Mesenchymal stem cell (in vitro differentiated cells and primary cell): ENCODE measurements around the gene CEMIP2.

ENCODE experiments used
- DNase-seq: peaks from one replicate; pipeline ENCODE4 v3.0.0-alpha.2; 2013
- H2AFZ ChIP-seq: one replicate; pipeline ENCODE4 v1.6.1; 2013; ENCODE audit warnings: low read depth, mild to moderate bottlenecking, control low read depth, inconsistent platforms, low read length, moderate library complexity
- H2AK5ac ChIP-seq: 2 replicates; pipeline ENCODE4 v1.6.1; 2013; ENCODE audit warnings: low read length, moderate library complexity, mild to moderate bottlenecking, inconsistent platforms; ENCODE audit not compliant: severe bottlenecking
- H2BK120ac ChIP-seq: one replicate; pipeline ENCODE4 v1.6.1; 2013; ENCODE audit warnings: low read depth, mild to moderate bottlenecking, inconsistent platforms, low read length, moderate library complexity
- H2BK12ac ChIP-seq, 2 experiments: one replicate each; pipeline ENCODE4 v1.6.1; 2013; ENCODE audit warnings: inconsistent platforms in 2 of 2, low read length in 2 of 2, mild to moderate bottlenecking in 2 of 2, moderate library complexity in 2 of 2, control low read depth in 1 of 2
- H2BK15ac ChIP-seq: one replicate; pipeline ENCODE4 v1.6.1; 2013; ENCODE audit warnings: mild to moderate bottlenecking, low read depth, inconsistent platforms; ENCODE audit not compliant: poor library complexity, severe bottlenecking
- H2BK5ac ChIP-seq: 2 replicates; pipeline ENCODE4 v1.6.1; 2013; ENCODE audit warnings: low read depth, mild to moderate bottlenecking, low read length, control low read depth, inconsistent platforms; ENCODE audit not compliant: poor library complexity, severe bottlenecking
- H3K14ac ChIP-seq, 2 experiments: one replicate each; pipeline ENCODE4 v1.6.1; 2013; ENCODE audit warnings: inconsistent platforms in 2 of 2, low read length in 2 of 2, control low read depth in 1 of 2, mild to moderate bottlenecking in 1 of 2, moderate library complexity in 1 of 2
- H3K18ac ChIP-seq, 2 experiments: one replicate each; pipeline ENCODE4 v1.6.1; 2013; ENCODE audit warnings: inconsistent platforms in 2 of 2, low read length in 2 of 2, control low read depth in 1 of 2, low read depth in 1 of 2, mild to moderate bottlenecking in 1 of 2
- H3K23ac ChIP-seq, 2 experiments: one replicate each; pipeline ENCODE4 v1.6.1; 2013; ENCODE audit warnings: inconsistent platforms in 2 of 2, low read length in 2 of 2, mild to moderate bottlenecking in 2 of 2, moderate library complexity in 2 of 2, control low read depth in 1 of 2
- H3K27ac ChIP-seq: 2 replicates; pipeline ENCODE4 v1.5.1; 2013; ENCODE audit warnings: mild to moderate bottlenecking, moderate library complexity, low read length, control low read depth, inconsistent platforms; ENCODE audit not compliant: poor library complexity, severe bottlenecking
- H3K27me3 ChIP-seq, 2 experiments: 2 replicates each; pipeline versions ENCODE4 v1.6.1 to v1.7.0; 2013; ENCODE audit warnings: low read length in 2 of 2, mild to moderate bottlenecking in 2 of 2, moderate library complexity in 2 of 2, control low read depth in 1 of 2, inconsistent platforms in 1 of 2; ENCODE audit not compliant: control insufficient read depth in 1 of 2, insufficient read depth in 1 of 2
- H3K36me3 ChIP-seq, 2 experiments: 2 replicates each; pipeline versions ENCODE4 v1.6.1 to v1.7.0; 2013; ENCODE audit warnings: low read length in 2 of 2, control low read depth in 1 of 2, inconsistent platforms in 1 of 2, low read depth in 1 of 2, mild to moderate bottlenecking in 1 of 2; ENCODE audit not compliant: insufficient read depth in 2 of 2, control insufficient read depth in 1 of 2
- H3K4ac ChIP-seq, 2 experiments: one replicate each; pipeline ENCODE4 v1.6.1; 2013; ENCODE audit warnings: inconsistent platforms in 2 of 2, low read length in 2 of 2, mild to moderate bottlenecking in 2 of 2, moderate library complexity in 2 of 2, control low read depth in 1 of 2, low read depth in 1 of 2
- H3K4me1 ChIP-seq: 2 replicates; pipeline ENCODE4 v1.6.1; 2013; ENCODE audit warnings: low read depth, low read length, control low read depth; ENCODE audit not compliant: control insufficient read depth, insufficient read depth
- H3K4me2 ChIP-seq: 2 replicates; pipeline ENCODE4 v1.6.1; 2013; ENCODE audit warnings: low read length, mild to moderate bottlenecking, inconsistent platforms; ENCODE audit not compliant: poor library complexity, severe bottlenecking
- H3K4me3 ChIP-seq, 2 experiments: 2 replicates each; pipeline versions ENCODE4 v1.5.1 to v1.7.0; 2013; ENCODE audit warnings: low read length in 2 of 2, mild to moderate bottlenecking in 2 of 2, control low read depth in 1 of 2, low read depth in 1 of 2; ENCODE audit not compliant: insufficient read depth in 1 of 2
- H3K79me1 ChIP-seq: replicated peaks from 2 replicates; pipeline ENCODE4 v1.6.1; 2013; ENCODE audit warnings: mild to moderate bottlenecking, control low read depth, low read length, inconsistent platforms; ENCODE audit not compliant: poor library complexity, severe bottlenecking
- H3K9ac ChIP-seq: 2 replicates; pipeline ENCODE4 v1.7.0; 2013; ENCODE audit warnings: mild to moderate bottlenecking, low read length, moderate library complexity
- H3K9me3 ChIP-seq: 2 replicates; pipeline ENCODE4 v1.7.0; 2013; ENCODE audit warnings: mild to moderate bottlenecking, low read length; ENCODE audit not compliant: control insufficient read depth
- H4K8ac ChIP-seq: one replicate; pipeline ENCODE4 v1.6.1; 2013; ENCODE audit warnings: inconsistent platforms, mild to moderate bottlenecking, low read length, moderate library complexity
- H4K91ac ChIP-seq: one replicate; pipeline ENCODE4 v1.6.1; 2013; ENCODE audit warnings: mild to moderate bottlenecking, low read length, inconsistent platforms
- WGBS: methylation state at CpG from one replicate; pipeline ENCODE4 v1.1.7; 2013; ENCODE audit warnings: mixed read lengths; 5-methylcytosine and 5-hydroxymethylcytosine counted together

CEMIP2 gene

DNA sequence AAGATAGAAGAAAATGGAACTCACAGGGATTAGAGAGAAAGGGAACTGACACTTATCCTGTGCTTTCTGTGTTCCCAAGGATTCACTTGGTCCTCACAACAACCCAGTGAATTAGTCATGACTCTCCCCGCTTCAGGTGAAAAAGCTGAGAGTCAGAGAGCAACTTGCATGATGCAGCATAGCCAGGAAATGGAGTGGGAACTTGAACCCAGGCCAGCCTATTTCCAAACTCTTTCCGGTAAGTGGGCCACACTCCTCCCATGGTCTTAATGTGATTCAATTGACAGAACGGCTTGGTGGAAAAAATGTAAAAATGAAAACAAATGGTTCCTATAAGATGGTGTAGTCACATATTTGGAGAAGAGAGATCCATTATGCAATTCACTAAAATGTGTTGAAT lies 45.9 kb upstream of the CEMIP2 start:
- H3K79me1 ChIP-seq: no peaks in the 10 kb centered on the region
- H3K27ac ChIP-seq: no peak overlapping the region
- no peak overlapping the region for H3K18ac ChIP-seq
- no peak for DNase-seq
- no peak overlapping the region for H2BK120ac ChIP-seq
- no peak overlapping the region for H2BK15ac ChIP-seq
- H3K14ac ChIP-seq: no peak overlapping the region
- no peaks in the 10 kb centered on the region for H3K9me3 ChIP-seq
- no peak overlapping the region for H4K8ac ChIP-seq
- no peak overlapping the region for H2AK5ac ChIP-seq
- no peak overlapping the region for H3K4me2 ChIP-seq
- no peaks in the 10 kb centered on the region for H3K36me3 ChIP-seq
- H2BK5ac ChIP-seq: no peak overlapping the region
- H3K9ac ChIP-seq: peak overlapping the region; percentile 46
- no peak overlapping the region for H3K23ac ChIP-seq
- no peak overlapping the region for H2BK12ac ChIP-seq
- WGBS: 97% methylated on average over 3 of the region's 3 CpGs
- no peaks in the 10 kb centered on the region for H3K27me3 ChIP-seq
- H2AFZ ChIP-seq: no peak overlapping the region
- peak overlapping the region in 1 of 2 experiments; percentile 17 for H3K4me3 ChIP-seq
- H3K4ac ChIP-seq: no peak overlapping the region
- no peaks in the 10 kb centered on the region for H3K4me1 ChIP-seq
- H4K91ac ChIP-seq: no peak overlapping the region

GRCh38 chr9:71812385-71812784 lies 44.1 kb upstream of the CEMIP2 start:
- no peak overlapping the region for H3K4ac ChIP-seq
- H2BK5ac ChIP-seq: no peak overlapping the region
- H3K79me1 ChIP-seq: no peaks in the 10 kb centered on the region
- no peak overlapping the region for H3K18ac ChIP-seq
- WGBS: 96% methylated on average over 4 of the region's 4 CpGs
- no peak overlapping the region for H2AFZ ChIP-seq
- H3K4me2 ChIP-seq: no peak overlapping the region
- H4K91ac ChIP-seq: no peak overlapping the region
- H3K4me1 ChIP-seq: no peaks in the 10 kb centered on the region
- H3K23ac ChIP-seq: peak overlapping the region in 1 of 2 experiments; percentile 74
- no peaks in the 10 kb centered on the region for H3K27me3 ChIP-seq
- no peak overlapping the region for H3K4me3 ChIP-seq
- H3K27ac ChIP-seq: no peak overlapping the region
- no peak for DNase-seq
- H2BK12ac ChIP-seq: no peak overlapping the region
- no peak overlapping the region for H4K8ac ChIP-seq
- H3K36me3 ChIP-seq: no peaks in the 10 kb centered on the region
- H2BK120ac ChIP-seq: no peak overlapping the region
- no peak overlapping the region for H3K14ac ChIP-seq
- peak overlapping the region; percentile 24 for H3K9ac ChIP-seq
- H3K9me3 ChIP-seq: no peaks in the 10 kb centered on the region
- H2AK5ac ChIP-seq: no peak overlapping the region
- H2BK15ac ChIP-seq: no peak overlapping the region

- DNase-seq: no peak
- H3K4ac ChIP-seq: no peak overlapping the region
- H3K18ac ChIP-seq: no peak overlapping the region
- H3K4me1 ChIP-seq: no peaks in the 10 kb centered on the region
- H3K4me2 ChIP-seq: no peak overlapping the region
- H3K23ac ChIP-seq: no peak overlapping the region
- H2AFZ ChIP-seq: no peak overlapping the region
- no peak overlapping the region for H2BK5ac ChIP-seq
- H4K8ac ChIP-seq: no peak overlapping the region
- H3K79me1 ChIP-seq: no peaks in the 10 kb centered on the region
- no peak overlapping the region for H3K4me3 ChIP-seq
- H3K9ac ChIP-seq: no peak overlapping the region
- WGBS: 71% methylated on average over 2 of the region's 2 CpGs
- no peak overlapping the region for H2BK15ac ChIP-seq
- H4K91ac ChIP-seq: no peak overlapping the region
- H3K27me3 ChIP-seq: no peaks in the 10 kb centered on the region
- no peak overlapping the region for H2BK12ac ChIP-seq
- H3K9me3 ChIP-seq: no peaks in the 10 kb centered on the region
- H3K27ac ChIP-seq: no peak overlapping the region
- no peak overlapping the region for H2AK5ac ChIP-seq
- no peaks in the 10 kb centered on the region for H3K36me3 ChIP-seq
- no peak overlapping the region for H2BK120ac ChIP-seq
- no peak overlapping the region for H3K14ac ChIP-seq
Measured at GRCh38 chr9:71808068-71808467, 39.8 kb upstream of the CEMIP2 start.

GRCh38 chr9:71806901-71807307 lies 38.6 kb upstream of the CEMIP2 start:
- H3K18ac ChIP-seq: no peak overlapping the region
- H3K14ac ChIP-seq: no peak overlapping the region
- no peak overlapping the region for H2AFZ ChIP-seq
- H4K8ac ChIP-seq: no peak overlapping the region
- no peaks in the 10 kb centered on the region for H3K79me1 ChIP-seq
- no peak overlapping the region for H3K4ac ChIP-seq
- H3K27ac ChIP-seq: no peak overlapping the region
- H2BK15ac ChIP-seq: no peak overlapping the region
- no peak overlapping the region for H2AK5ac ChIP-seq
- no peak overlapping the region for H3K4me2 ChIP-seq
- H3K36me3 ChIP-seq: no peaks in the 10 kb centered on the region
- DNase-seq: peak; percentile 70
- H2BK120ac ChIP-seq: no peak overlapping the region
- no peaks in the 10 kb centered on the region for H3K27me3 ChIP-seq
- no peak overlapping the region for H3K9ac ChIP-seq
- H4K91ac ChIP-seq: no peak overlapping the region
- H2BK12ac ChIP-seq: no peak overlapping the region
- H3K9me3 ChIP-seq: no peaks in the 10 kb centered on the region
- H3K23ac ChIP-seq: no peak overlapping the region
- no peaks in the 10 kb centered on the region for H3K4me1 ChIP-seq
- WGBS: 33% methylated on average over 1 of the region's 1 CpG
- no peak overlapping the region for H3K4me3 ChIP-seq
- no peak overlapping the region for H2BK5ac ChIP-seq
